HepG2 (cell line): Measurements from ENCODE around the gene ARHGDIA. TPM values are rescaled to one million over a fixed set of nuclear protein-coding genes. Genes with fewer than 3 reads are reported as not detected.

Experiments
- AGO1 ChIP-seq: fragments of 200-400 bp; formaldehyde crosslinking; IDR thresholded peaks from 2 replicates; pipeline ENCODE4 v1.6.1; 2017; ENCODE audit warnings: mild to moderate bottlenecking, low read depth, low read length, moderate library complexity; ENCODE audit not compliant: poor library complexity, severe bottlenecking
- BRD4 ChIP-seq: sonication (generic); formaldehyde crosslinking; IDR thresholded peaks from 2 replicates; pipeline ENCODE4 v1.4.0; 2020; ENCODE audit warnings: missing genetic modification reagents
- FOXO1 ChIP-seq: sonication (generic); formaldehyde crosslinking; IDR thresholded peaks from 2 replicates; pipeline ENCODE4 v1.4.0; 2020; ENCODE audit warnings: missing genetic modification reagents
- KDM2A ChIP-seq: sonication (generic); formaldehyde crosslinking; IDR thresholded peaks from 2 replicates; pipeline ENCODE4 v1.4.0; 2020; ENCODE audit warnings: low read depth, missing genetic modification reagents, borderline replicate concordance
- KDM3A ChIP-seq: IDR thresholded peaks from 2 replicates; pipeline ENCODE4 v1.6.1; 2018; ENCODE audit warnings: low read depth, missing compliant biosample characterization
- PAF1 ChIP-seq: IDR thresholded peaks from 2 replicates; pipeline ENCODE4 v1.6.1; 2016; ENCODE audit warnings: missing genetic modification reagents, missing compliant biosample characterization
- SOX5 ChIP-seq: IDR thresholded peaks from 2 replicates; pipeline ENCODE4 v1.6.1; 2016; ENCODE audit warnings: borderline replicate concordance
- XRCC5 ChIP-seq: fragments of 200-400 bp; formaldehyde crosslinking; optimal IDR thresholded peaks from 2 replicates; pipeline ENCODE3; 2017; ENCODE audit warnings: mild to moderate bottlenecking, low read length
- ZBTB42 ChIP-seq: sonication (generic); formaldehyde crosslinking; IDR thresholded peaks from 2 replicates; pipeline ENCODE4 v1.5.0; 2020; ENCODE audit warnings: mild to moderate bottlenecking, missing genetic modification reagents
- ZNF20 ChIP-seq: sonication (generic); formaldehyde crosslinking; IDR thresholded peaks from 2 replicates; pipeline ENCODE4 v1.4.0; 2020; ENCODE audit warnings: mild to moderate bottlenecking, moderate library complexity, missing genetic modification reagents
- ZNF558 ChIP-seq: sonication (generic); formaldehyde crosslinking; IDR thresholded peaks from 2 replicates; pipeline ENCODE4 v1.9.0; 2022; ENCODE audit warnings: mild to moderate bottlenecking, missing genetic modification reagents, borderline replicate concordance
- ZNF766 ChIP-seq: sonication (generic); formaldehyde crosslinking; IDR thresholded peaks from 2 replicates; pipeline ENCODE4 v1.5.0; 2020; ENCODE audit warnings: missing genetic modification reagents, borderline replicate concordance
- polyA plus RNA-seq, 8 experiments: library from polyadenylated mRNA; depleted of rRNA in 3 of 8; stranded (reverse) in 7 of 8; unstranded in 1 of 8; fragments of >200 nt; fragmentation: Illumina TruSeq in 4 of 8; extraction: Trizol in 4 of 8; gene quantifications; 2 replicates each; pipeline versions ENCODE4 v1.2.1 to v1.2.3, GENCODE V29; 2011 to 2016; ENCODE audit warnings: low read depth in 4 of 8, missing spikeins in 1 of 8, mixed read lengths in 1 of 8; ENCODE audit not compliant: insufficient read depth in 1 of 8
- total RNA-seq, 5 experiments: library from RNA; depleted of rRNA; stranded (reverse); fragments of >200 nt; fragmentation: Illumina TruSeq; extraction: Trizol; gene quantifications; 2 replicates each; pipeline ENCODE4 v1.2.3, GENCODE V29; 2016; ENCODE audit warnings: low read depth in 1 of 5
- TF ChIP-seq, protein P1 (sequence below): IDR thresholded peaks from 2 replicates; pipeline ENCODE4 v1.6.1; 2018; ENCODE audit warnings: missing genetic modification reagents
- TF ChIP-seq, protein P2 (sequence below): sonication (generic); formaldehyde crosslinking; IDR thresholded peaks from 2 replicates; pipeline ENCODE4 v1.4.0; 2020; ENCODE audit warnings: missing genetic modification reagents
- TF ChIP-seq, protein P3 (sequence below): sonication (generic); formaldehyde crosslinking; IDR thresholded peaks from 2 replicates; pipeline ENCODE4 v1.8.1; 2023; ENCODE audit warnings: mild to moderate bottlenecking, inconsistent platforms, moderate library complexity, missing genetic modification reagents, borderline replicate concordance
- TF ChIP-seq, protein P4 (sequence below): sonication (generic); formaldehyde crosslinking; conservative IDR thresholded peaks from 2 replicates; pipeline ENCODE4 v1.4.0; 2020; ENCODE audit warnings: missing genetic modification reagents
- TF ChIP-seq, protein P5 (sequence below): sonication (generic); formaldehyde crosslinking; IDR thresholded peaks from 2 replicates; pipeline ENCODE4 v1.5.1; 2020; ENCODE audit warnings: mild to moderate bottlenecking, missing genetic modification reagents, borderline replicate concordance

Gene ARHGDIA
- total and polyA plus RNA-seq, 2 of the 13 experiments (the other 11 are each of a cell fraction or from before 2014, with no cell fraction given), result 40.0 to 64.0 TPM

DNA sequence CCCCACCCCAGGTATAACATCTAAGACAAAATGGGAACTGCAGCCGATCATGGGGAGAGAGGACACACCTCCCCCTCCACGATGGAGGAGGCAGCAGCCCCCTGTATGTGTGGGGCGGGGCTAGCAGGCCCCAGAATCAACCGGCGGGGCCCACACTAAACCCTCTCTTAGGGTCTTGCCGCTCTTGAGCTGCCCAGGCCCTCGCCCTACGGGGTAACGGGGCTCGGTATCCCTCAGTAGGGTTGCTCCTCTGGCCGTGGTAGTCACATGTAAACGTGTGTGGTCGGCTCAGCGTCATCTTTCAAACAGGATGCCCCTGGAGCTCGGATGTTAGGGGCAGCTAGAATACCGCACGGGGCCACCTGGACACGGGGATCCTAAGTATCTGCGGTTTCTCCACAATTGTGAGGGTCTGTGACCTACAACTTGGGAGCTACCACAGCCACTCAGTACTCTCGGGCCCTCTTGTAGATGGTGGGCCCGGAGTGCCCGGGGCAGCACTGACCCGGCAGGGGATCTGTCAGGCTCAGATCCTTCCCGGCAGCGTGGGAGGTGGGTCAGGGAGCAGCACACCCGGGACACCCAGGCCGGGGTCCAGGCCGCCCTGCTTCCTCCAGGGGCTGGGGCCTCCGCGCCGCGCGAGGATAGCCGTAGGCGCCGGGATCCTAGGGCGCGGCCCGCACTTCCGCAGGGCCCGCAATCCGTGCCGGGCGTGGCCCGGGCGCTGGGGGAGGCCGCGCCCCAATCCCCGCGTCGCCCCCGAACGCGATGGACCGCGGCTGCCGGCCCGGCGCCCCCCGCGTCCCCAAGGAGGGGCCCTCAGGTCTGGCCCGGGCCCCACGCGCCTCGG lies 781 bp downstream of the ARHGDIA start (continued):
- TF ChIP-seq, protein P1, sequence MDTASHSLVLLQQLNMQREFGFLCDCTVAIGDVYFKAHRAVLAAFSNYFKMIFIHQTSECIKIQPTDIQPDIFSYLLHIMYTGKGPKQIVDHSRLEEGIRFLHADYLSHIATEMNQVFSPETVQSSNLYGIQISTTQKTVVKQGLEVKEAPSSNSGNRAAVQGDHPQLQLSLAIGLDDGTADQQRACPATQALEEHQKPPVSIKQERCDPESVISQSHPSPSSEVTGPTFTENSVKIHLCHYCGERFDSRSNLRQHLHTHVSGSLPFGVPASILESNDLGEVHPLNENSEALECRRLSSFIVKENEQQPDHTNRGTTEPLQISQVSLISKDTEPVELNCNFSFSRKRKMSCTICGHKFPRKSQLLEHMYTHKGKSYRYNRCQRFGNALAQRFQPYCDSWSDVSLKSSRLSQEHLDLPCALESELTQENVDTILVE (CRISPR knock-in tag), result no peak; the same call in 1 of the 2 replicates
- TF ChIP-seq ZBTB42 (CRISPR knock-in tag) (peak; percentile 50; the same call in 1 of the 2 replicates), FOXO1 (CRISPR knock-in tag) (no peak), AGO1 (peak; percentile 84), PAF1 (CRISPR knock-in tag) (peak; percentile 79; the same call in 1 of the 2 replicates), KDM2A (CRISPR knock-in tag) (peak; percentile 76), KDM3A (0 out of 2 replicates have a peak, but pooled peaks have one; percentile 33), XRCC5 (peak; percentile 3), ZNF20 (CRISPR knock-in tag) (no peak), ZNF558 (CRISPR knock-in tag) (peak; percentile 66; the same call in 1 of the 2 replicates), BRD4 (CRISPR knock-in tag) (peak; percentile 41; the same call in 1 of the 2 replicates), ZNF766 (CRISPR knock-in tag) (0 out of 2 replicates have a peak, but pooled peaks have one; percentile 55), SOX5 (CRISPR knock-in tag) (0 out of 2 replicates have a peak, but pooled peaks have one; percentile 5)
- TF ChIP-seq, protein P2, sequence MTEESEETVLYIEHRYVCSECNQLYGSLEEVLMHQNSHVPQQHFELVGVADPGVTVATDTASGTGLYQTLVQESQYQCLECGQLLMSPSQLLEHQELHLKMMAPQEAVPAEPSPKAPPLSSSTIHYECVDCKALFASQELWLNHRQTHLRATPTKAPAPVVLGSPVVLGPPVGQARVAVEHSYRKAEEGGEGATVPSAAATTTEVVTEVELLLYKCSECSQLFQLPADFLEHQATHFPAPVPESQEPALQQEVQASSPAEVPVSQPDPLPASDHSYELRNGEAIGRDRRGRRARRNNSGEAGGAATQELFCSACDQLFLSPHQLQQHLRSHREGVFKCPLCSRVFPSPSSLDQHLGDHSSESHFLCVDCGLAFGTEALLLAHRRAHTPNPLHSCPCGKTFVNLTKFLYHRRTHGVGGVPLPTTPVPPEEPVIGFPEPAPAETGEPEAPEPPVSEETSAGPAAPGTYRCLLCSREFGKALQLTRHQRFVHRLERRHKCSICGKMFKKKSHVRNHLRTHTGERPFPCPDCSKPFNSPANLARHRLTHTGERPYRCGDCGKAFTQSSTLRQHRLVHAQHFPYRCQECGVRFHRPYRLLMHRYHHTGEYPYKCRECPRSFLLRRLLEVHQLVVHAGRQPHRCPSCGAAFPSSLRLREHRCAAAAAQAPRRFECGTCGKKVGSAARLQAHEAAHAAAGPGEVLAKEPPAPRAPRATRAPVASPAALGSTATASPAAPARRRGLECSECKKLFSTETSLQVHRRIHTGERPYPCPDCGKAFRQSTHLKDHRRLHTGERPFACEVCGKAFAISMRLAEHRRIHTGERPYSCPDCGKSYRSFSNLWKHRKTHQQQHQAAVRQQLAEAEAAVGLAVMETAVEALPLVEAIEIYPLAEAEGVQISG (CRISPR knock-in tag), result peak; percentile 28; the same call in 1 of the 2 replicates
- TF ChIP-seq, protein P3, sequence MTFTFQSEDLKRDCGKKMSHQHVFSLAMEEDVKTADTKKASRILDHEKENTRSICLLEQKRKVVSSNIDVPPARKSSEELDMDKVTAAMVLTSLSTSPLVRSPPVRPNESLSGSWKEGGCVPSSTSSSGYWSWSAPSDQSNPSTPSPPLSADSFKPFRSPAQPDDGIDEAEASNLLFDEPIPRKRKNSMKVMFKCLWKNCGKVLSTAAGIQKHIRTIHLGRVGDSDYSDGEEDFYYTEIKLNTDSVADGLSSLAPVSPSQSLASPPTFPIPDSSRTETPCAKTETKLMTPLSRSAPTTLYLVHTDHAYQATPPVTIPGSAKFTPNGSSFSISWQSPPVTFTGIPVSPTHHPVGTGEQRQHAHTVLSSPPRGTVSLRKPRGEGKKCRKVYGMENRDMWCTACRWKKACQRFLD, result 0 out of 2 replicates have a peak, but pooled peaks have one; percentile 80
- TF ChIP-seq, protein P4, sequence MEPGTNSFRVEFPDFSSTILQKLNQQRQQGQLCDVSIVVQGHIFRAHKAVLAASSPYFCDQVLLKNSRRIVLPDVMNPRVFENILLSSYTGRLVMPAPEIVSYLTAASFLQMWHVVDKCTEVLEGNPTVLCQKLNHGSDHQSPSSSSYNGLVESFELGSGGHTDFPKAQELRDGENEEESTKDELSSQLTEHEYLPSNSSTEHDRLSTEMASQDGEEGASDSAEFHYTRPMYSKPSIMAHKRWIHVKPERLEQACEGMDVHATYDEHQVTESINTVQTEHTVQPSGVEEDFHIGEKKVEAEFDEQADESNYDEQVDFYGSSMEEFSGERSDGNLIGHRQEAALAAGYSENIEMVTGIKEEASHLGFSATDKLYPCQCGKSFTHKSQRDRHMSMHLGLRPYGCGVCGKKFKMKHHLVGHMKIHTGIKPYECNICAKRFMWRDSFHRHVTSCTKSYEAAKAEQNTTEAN (CRISPR knock-in tag), result peak; percentile 45; the same call in 1 of the 2 replicates
- TF ChIP-seq, protein P5, sequence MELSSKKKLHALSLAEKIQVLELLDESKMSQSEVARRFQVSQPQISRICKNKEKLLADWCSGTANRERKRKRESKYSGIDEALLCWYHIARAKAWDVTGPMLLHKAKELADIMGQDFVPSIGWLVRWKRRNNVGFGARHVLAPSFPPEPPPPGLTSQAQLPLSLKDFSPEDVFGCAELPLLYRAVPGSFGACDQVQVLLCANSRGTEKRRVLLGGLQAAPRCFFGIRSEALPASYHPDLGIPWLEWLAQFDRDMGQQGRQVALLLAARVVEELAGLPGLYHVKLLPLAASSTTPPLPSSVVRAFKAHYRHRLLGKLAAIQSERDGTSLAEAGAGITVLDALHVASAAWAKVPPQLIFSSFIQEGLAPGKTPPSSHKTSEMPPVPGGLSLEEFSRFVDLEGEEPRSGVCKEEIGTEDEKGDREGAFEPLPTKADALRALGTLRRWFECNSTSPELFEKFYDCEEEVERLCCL (CRISPR knock-in tag), result 0 out of 2 replicates have a peak, but pooled peaks have one; percentile 27
